Left ventricle myocardium inferior (tissue), 1 donor: ENCODE results near the gene ICAM2. TPM values are rescaled to one million over a fixed set of nuclear protein-coding genes. Genes with fewer than 3 reads are reported as not detected.
A peak's percentile ranks its signal among the peaks of the same experiment; 100 is the strongest.
"Not testable (repeated sequence)": the region's sequence is repeated elsewhere in the genome, so short reads cannot be mapped to it uniquely, and the experiment has no call there.

Experiments
- DNase-seq: peaks from one replicate; pipeline ENCODE4 v3.0.0-alpha.2; 2020
- H3K27ac ChIP-seq: fragments of 200-600 bp; replicated peaks from 2 replicates; pipeline ENCODE4 v1.8.0; 2021
- H3K27me3 ChIP-seq: fragments of 200-600 bp; 2 replicates; pipeline ENCODE4 v1.8.0; 2021; ENCODE audit warnings: low read depth
- H3K36me3 ChIP-seq: fragments of 200-600 bp; 2 replicates; pipeline ENCODE4 v1.8.0; 2021
- H3K4me1 ChIP-seq: fragments of 200-600 bp; 2 replicates; pipeline ENCODE4 v1.8.0; 2021
- H3K4me3 ChIP-seq: fragments of 200-600 bp; 2 replicates; pipeline ENCODE4 v1.8.0; 2021; ENCODE audit warnings: mild to moderate bottlenecking, moderate library complexity
- H3K9me3 ChIP-seq: fragments of 200-600 bp; replicated peaks from 2 replicates; pipeline ENCODE4 v1.8.0; 2021
- CTCF ChIP-seq: fragments of 200-600 bp; IDR thresholded peaks from 2 replicates; pipeline ENCODE4 v1.8.0; 2021; ENCODE audit warnings: antibody characterized with exemption, mild to moderate bottlenecking, borderline replicate concordance
- intact Hi-C: fragments of 100-400 bp; cut with micrococcal nuclease; formaldehyde crosslinking; loops from one replicate; pipeline ENCODE4 v1.11.0; 2022
- total RNA-seq: library from RNA; stranded (reverse); fragmentation: NEBNext Ultra II Directional; extraction: Animal tissue kit (Norgen Biotek cat#: 25700); gene quantifications from one replicate; pipeline ENCODE4 v1.2.1, GENCODE V29; 2021
- donor health status: DM: no; HTN: yes; CAD: no; lungs with severe emphysema.

ICAM2 gene
- total RNA-seq, 1 donor from 2014 or later: 28.2 TPM

GRCh38 chr17:63986821-63987220, 33.6 kb downstream of the ICAM2 start:
- peak overlapping the region; percentile 21 for H3K27ac ChIP-seq
- peaks cover 9% of the 10 kb centered on the region for H3K9me3 ChIP-seq
- no peak for TF ChIP-seq CTCF
- intact Hi-C loops: no loop called here
- no peaks in the 10 kb centered on the region for H3K36me3 ChIP-seq
- H3K4me3 ChIP-seq: no peak overlapping the region
- DNase-seq: no peak
- peaks cover 71% of the 10 kb centered on the region for H3K4me1 ChIP-seq
- H3K27me3 ChIP-seq: peaks cover 24% of the 10 kb centered on the region

- intact Hi-C loops: no loop called here
- H3K4me3 ChIP-seq: no peak overlapping the region
- peak overlapping the region; percentile 86 for H3K27ac ChIP-seq
- H3K9me3 ChIP-seq: peaks cover 12% of the 10 kb centered on the region
- peaks cover 80% of the 10 kb centered on the region for H3K4me1 ChIP-seq
- H3K36me3 ChIP-seq: no peaks in the 10 kb centered on the region
- DNase-seq: no peak
- peaks cover 14% of the 10 kb centered on the region for H3K27me3 ChIP-seq
- no peak for TF ChIP-seq CTCF
These were observed 34.9 kb downstream of the ICAM2 start for GRCh38 chr17:63985387-63986140.

- Histone ChIP-seq H3K4me3 (no peak overlapping the region), H3K9me3 (peaks cover 12% of the 10 kb centered on the region), H3K4me1 (peaks cover 83% of the 10 kb centered on the region), H3K27me3 (peaks cover 8% of the 10 kb centered on the region), H3K27ac (peak overlapping the region; percentile 86), H3K36me3 (no peaks in the 10 kb centered on the region)
- intact Hi-C loops: no loop called here
- no peak for TF ChIP-seq CTCF
- no peak for DNase-seq
These were observed 35.6 kb downstream of the ICAM2 start for GRCh38 chr17:63984651-63985386.

- Histone ChIP-seq H3K4me1 (peaks cover 88% of the 10 kb centered on the region), H3K27me3 (peaks cover 2% of the 10 kb centered on the region), H3K9me3 (peaks cover 12% of the 10 kb centered on the region), H3K4me3 (no peak overlapping the region), H3K36me3 (no peaks in the 10 kb centered on the region), H3K27ac (peak overlapping the region; percentile 86)
- TF ChIP-seq CTCF: no peak
- no peak for DNase-seq
- intact Hi-C loops: no loop called here
These were observed 36.2 kb downstream of the ICAM2 start for GRCh38 chr17:63984236-63984635.

- Histone ChIP-seq H3K4me1 (peaks cover 88% of the 10 kb centered on the region), H3K27me3 (no peaks in the 10 kb centered on the region), H3K27ac (peak overlapping the region; percentile 86), H3K36me3 (no peaks in the 10 kb centered on the region), H3K4me3 (no peak overlapping the region), H3K9me3 (peaks cover 12% of the 10 kb centered on the region)
- DNase-seq: peak; percentile 42
- intact Hi-C loops: no loop called here
- TF ChIP-seq CTCF: no peak
These were observed 37.1 kb downstream of the ICAM2 start for GRCh38 chr17:63983320-63983719.

- H3K36me3 ChIP-seq, DNase-seq, intact Hi-C loops, H3K4me3 ChIP-seq, H3K27me3 ChIP-seq: not testable (repeated sequence)
- H3K9me3 ChIP-seq: peaks cover 12% of the 10 kb centered on the region
- peak overlapping the region; percentile 86 for H3K27ac ChIP-seq
- peaks cover 88% of the 10 kb centered on the region for H3K4me1 ChIP-seq
These were observed 37.8 kb downstream of the ICAM2 start for GRCh38 chr17:63982641-63983040.
